Neural cell (in vitro differentiated cells): ENCODE results near the gene CLSTN2. TPM values are rescaled to one million over a fixed set of nuclear protein-coding genes. Genes with fewer than 3 reads are reported as not detected.

Experiments
- H2AFZ ChIP-seq: fragments of 200-600, 300-800 bp; sonication (generic), shearing (Covaris generic); 2 replicates; pipeline ENCODE4 v1.6.0; 2014; ENCODE audit warnings: low read depth, mild to moderate bottlenecking, antibody characterized with exemption, low read length, moderate library complexity
- H3F3A ChIP-seq: fragments of 200-600 bp; shearing (Covaris generic); 2 replicates; pipeline ENCODE4 v1.6.1; 2016; ENCODE audit warnings: mild to moderate bottlenecking, moderate library complexity, mixed read lengths, antibody characterized with exemption, low read length; ENCODE audit not compliant: insufficient read depth, poor library complexity, severe bottlenecking
- H3K27ac ChIP-seq: fragments of 200-600, 300-800 bp; sonication (generic), shearing (Covaris generic); 2 replicates; pipeline ENCODE4 v1.5.1; 2014; ENCODE audit warnings: mild to moderate bottlenecking, low read length, moderate library complexity
- H3K27me3 ChIP-seq: fragments of 300-800, 200-600 bp; sonication (generic), shearing (Covaris generic); 2 replicates; pipeline ENCODE4 v1.6.0; 2014; ENCODE audit warnings: mild to moderate bottlenecking, low read depth, low read length, moderate library complexity; ENCODE audit not compliant: insufficient read depth
- H3K36me3 ChIP-seq: fragments of 300-800, 200-600 bp; sonication (generic), shearing (Covaris generic); 2 replicates; pipeline ENCODE4 v1.5.1; 2014; ENCODE audit warnings: mild to moderate bottlenecking, antibody characterized with exemption, low read length, moderate library complexity; ENCODE audit not compliant: insufficient read depth
- H3K4me2 ChIP-seq: fragments of 300-800, 200-600 bp; sonication (generic), shearing (Covaris generic); 2 replicates; pipeline ENCODE4 v1.6.0; 2014; ENCODE audit warnings: mild to moderate bottlenecking, low read length
- H3K4me3 ChIP-seq: fragments of 300-800, 200-600 bp; sonication (generic), shearing (Covaris generic); 2 replicates; pipeline ENCODE4 v1.5.1; 2014; ENCODE audit warnings: mild to moderate bottlenecking, low read length, moderate library complexity
- H3K79me2 ChIP-seq: fragments of 200-600 bp; shearing (Covaris generic); replicated peaks from 2 replicates; pipeline ENCODE4 v1.6.0; 2014; ENCODE audit warnings: mild to moderate bottlenecking, low read length, moderate library complexity; ENCODE audit not compliant: insufficient read depth
- H3K9ac ChIP-seq: fragments of 300-800, 200-600 bp; sonication (generic), shearing (Covaris generic); 2 replicates; pipeline ENCODE4 v1.6.1; 2016; ENCODE audit warnings: mild to moderate bottlenecking, low read length, mixed read lengths
- H3K9me2 ChIP-seq: fragments of 200-600 bp; shearing (Covaris generic); 2 replicates; pipeline ENCODE4 v1.6.1; 2016; ENCODE audit warnings: mild to moderate bottlenecking, low read length, mixed read lengths; ENCODE audit not compliant: insufficient read depth
- H3K9me3 ChIP-seq: fragments of 200-600, 300-800 bp; sonication (generic), shearing (Covaris generic); 2 replicates; pipeline ENCODE4 v1.6.1; 2016; ENCODE audit warnings: mild to moderate bottlenecking, mixed run types, low read length, moderate library complexity, mixed read lengths
- H4K20me1 ChIP-seq: fragments of 200-600 bp; shearing (Covaris generic); 2 replicates; pipeline ENCODE4 v1.6.1; 2016; ENCODE audit warnings: mild to moderate bottlenecking, mixed run types; ENCODE audit not compliant: insufficient read depth
- EP300 ChIP-seq: fragments of 450-650 bp; conservative IDR thresholded peaks from 2 replicates; pipeline ENCODE4 v1.6.1; 2014; ENCODE audit warnings: antibody characterized with exemption, mild to moderate bottlenecking, moderate library complexity; ENCODE audit not compliant: poor library complexity, severe bottlenecking
- EZH2 ChIP-seq: fragments of 200-600, 300-800 bp; shearing (Covaris generic), sonication (generic); IDR thresholded peaks from 2 replicates; pipeline ENCODE4 v1.6.1; 2014; ENCODE audit warnings: antibody characterized with exemption, low read length, borderline replicate concordance, mild to moderate bottlenecking; ENCODE audit not compliant: insufficient read depth, poor library complexity, severe bottlenecking
- MXI1 ChIP-seq: fragments of 450-650 bp; conservative IDR thresholded peaks from 2 replicates; pipeline ENCODE4 v1.6.1; 2014; ENCODE audit warnings: antibody characterized with exemption, mild to moderate bottlenecking; ENCODE audit not compliant: poor library complexity, severe bottlenecking
- POLR2AphosphoS5 ChIP-seq: IDR thresholded peaks from 2 replicates; pipeline ENCODE4 v1.6.1; 2012
- RAD21 ChIP-seq: fragments of 450-650 bp; conservative IDR thresholded peaks from 2 replicates; pipeline ENCODE4 v1.6.1; 2014; ENCODE audit warnings: antibody characterized with exemption, mild to moderate bottlenecking, moderate library complexity
- SMC3 ChIP-seq: fragments of 450-650 bp; conservative IDR thresholded peaks from 2 replicates; pipeline ENCODE4 v1.6.1; 2014; ENCODE audit warnings: antibody characterized with exemption, mild to moderate bottlenecking, moderate library complexity; ENCODE audit not compliant: poor library complexity
- TAF1 ChIP-seq: IDR thresholded peaks from 2 replicates; pipeline ENCODE4 v1.6.1; 2012; ENCODE audit warnings: low read depth
- polyA plus RNA-seq: library from polyadenylated mRNA; depleted of rRNA; stranded (reverse); fragments of >200 nt; gene quantifications from 2 replicates; pipeline ENCODE4 v1.2.3, GENCODE V29; 2014
- TF ChIP-seq, protein P1 (sequence below): fragments of 450-650 bp; IDR thresholded peaks from 2 replicates; pipeline ENCODE4 v1.5.1; 2014; ENCODE audit warnings: antibody characterized with exemption, mild to moderate bottlenecking, moderate library complexity; ENCODE audit not compliant: poor library complexity, severe bottlenecking
- TF ChIP-seq, protein P2 (sequence below): IDR thresholded peaks from 2 replicates; pipeline ENCODE4 v1.6.1; 2012; ENCODE audit warnings: borderline replicate concordance

CLSTN2 gene
- polyA plus RNA-seq, 1 donor from 2014 or later: 10.7 TPM

DNA sequence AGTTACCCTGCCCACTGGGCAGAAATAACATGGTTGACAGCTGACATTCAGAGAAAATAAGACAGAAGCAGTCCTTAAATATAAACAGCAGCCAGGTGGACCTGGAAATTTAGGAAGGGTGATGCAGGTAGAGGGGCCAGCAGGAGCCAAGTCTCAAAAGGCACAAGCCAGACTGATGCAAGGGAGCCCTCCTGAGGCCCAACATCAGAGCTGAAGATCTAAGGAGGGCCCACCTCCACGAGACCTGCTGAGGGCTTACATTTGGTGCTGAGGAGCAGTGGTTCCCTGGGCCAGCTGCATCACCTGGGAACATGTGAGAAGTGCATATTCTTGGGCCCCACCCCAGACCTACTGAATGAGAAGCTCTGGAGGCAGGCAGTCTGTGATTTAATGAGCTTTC, 637.3 kb downstream of the CLSTN2 start:
- TF ChIP-seq RAD21 (no peak), SMC3 (no peak), TAF1 (no peak), MXI1 (no peak), EP300 (no peak), POLR2AphosphoS5 (no peak), EZH2 (no peak)
- TF ChIP-seq, protein P1, sequence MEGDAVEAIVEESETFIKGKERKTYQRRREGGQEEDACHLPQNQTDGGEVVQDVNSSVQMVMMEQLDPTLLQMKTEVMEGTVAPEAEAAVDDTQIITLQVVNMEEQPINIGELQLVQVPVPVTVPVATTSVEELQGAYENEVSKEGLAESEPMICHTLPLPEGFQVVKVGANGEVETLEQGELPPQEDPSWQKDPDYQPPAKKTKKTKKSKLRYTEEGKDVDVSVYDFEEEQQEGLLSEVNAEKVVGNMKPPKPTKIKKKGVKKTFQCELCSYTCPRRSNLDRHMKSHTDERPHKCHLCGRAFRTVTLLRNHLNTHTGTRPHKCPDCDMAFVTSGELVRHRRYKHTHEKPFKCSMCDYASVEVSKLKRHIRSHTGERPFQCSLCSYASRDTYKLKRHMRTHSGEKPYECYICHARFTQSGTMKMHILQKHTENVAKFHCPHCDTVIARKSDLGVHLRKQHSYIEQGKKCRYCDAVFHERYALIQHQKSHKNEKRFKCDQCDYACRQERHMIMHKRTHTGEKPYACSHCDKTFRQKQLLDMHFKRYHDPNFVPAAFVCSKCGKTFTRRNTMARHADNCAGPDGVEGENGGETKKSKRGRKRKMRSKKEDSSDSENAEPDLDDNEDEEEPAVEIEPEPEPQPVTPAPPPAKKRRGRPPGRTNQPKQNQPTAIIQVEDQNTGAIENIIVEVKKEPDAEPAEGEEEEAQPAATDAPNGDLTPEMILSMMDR: no peak
- TF ChIP-seq, protein P2, sequence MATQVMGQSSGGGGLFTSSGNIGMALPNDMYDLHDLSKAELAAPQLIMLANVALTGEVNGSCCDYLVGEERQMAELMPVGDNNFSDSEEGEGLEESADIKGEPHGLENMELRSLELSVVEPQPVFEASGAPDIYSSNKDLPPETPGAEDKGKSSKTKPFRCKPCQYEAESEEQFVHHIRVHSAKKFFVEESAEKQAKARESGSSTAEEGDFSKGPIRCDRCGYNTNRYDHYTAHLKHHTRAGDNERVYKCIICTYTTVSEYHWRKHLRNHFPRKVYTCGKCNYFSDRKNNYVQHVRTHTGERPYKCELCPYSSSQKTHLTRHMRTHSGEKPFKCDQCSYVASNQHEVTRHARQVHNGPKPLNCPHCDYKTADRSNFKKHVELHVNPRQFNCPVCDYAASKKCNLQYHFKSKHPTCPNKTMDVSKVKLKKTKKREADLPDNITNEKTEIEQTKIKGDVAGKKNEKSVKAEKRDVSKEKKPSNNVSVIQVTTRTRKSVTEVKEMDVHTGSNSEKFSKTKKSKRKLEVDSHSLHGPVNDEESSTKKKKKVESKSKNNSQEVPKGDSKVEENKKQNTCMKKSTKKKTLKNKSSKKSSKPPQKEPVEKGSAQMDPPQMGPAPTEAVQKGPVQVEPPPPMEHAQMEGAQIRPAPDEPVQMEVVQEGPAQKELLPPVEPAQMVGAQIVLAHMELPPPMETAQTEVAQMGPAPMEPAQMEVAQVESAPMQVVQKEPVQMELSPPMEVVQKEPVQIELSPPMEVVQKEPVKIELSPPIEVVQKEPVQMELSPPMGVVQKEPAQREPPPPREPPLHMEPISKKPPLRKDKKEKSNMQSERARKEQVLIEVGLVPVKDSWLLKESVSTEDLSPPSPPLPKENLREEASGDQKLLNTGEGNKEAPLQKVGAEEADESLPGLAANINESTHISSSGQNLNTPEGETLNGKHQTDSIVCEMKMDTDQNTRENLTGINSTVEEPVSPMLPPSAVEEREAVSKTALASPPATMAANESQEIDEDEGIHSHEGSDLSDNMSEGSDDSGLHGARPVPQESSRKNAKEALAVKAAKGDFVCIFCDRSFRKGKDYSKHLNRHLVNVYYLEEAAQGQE: no peak
- Histone ChIP-seq H2AFZ (no peak overlapping the region), H3K27me3 (no peaks in the 10 kb centered on the region), H3K79me2 (no peaks in the 10 kb centered on the region), H3K9ac (no peak overlapping the region), H4K20me1 (no peaks in the 10 kb centered on the region), H3F3A (no peaks in the 10 kb centered on the region), H3K27ac (no peak overlapping the region), H3K36me3 (no peaks in the 10 kb centered on the region), H3K4me3 (no peak overlapping the region), H3K9me2 (no peaks in the 10 kb centered on the region), H3K9me3 (no peaks in the 10 kb centered on the region), H3K4me2 (no peak overlapping the region)

DNA sequence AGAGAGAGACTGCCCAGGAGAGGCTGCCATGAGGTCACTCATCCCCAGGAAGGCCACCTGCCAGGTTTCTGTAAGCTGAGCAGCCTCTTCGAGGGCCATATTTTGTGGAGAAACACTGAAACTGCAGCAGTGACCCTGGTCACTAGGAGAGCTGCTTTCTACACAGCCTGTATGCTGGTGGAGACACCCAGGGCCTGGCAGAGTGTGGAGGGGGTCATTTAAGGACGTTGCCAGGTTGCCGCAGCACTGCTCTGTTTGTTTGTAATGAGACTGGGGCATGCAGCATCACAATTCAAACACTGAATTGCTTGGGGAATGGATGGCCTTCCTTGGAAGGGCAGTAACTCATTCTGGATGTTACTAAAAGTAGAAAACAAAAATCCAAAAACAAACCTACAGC, 638.0 kb downstream of the CLSTN2 start:
- no peak overlapping the region for H3K4me2 ChIP-seq
- H3K9me2 ChIP-seq: no peaks in the 10 kb centered on the region
- no peaks in the 10 kb centered on the region for H3K79me2 ChIP-seq
- H3K9me3 ChIP-seq: no peaks in the 10 kb centered on the region
- H3K4me3 ChIP-seq: no peak overlapping the region
- TF ChIP-seq, protein P2: no peak
- TF ChIP-seq MXI1: no peak
- no peak for TF ChIP-seq EP300
- no peak for TF ChIP-seq EZH2
- TF ChIP-seq RAD21: no peak
- TF ChIP-seq, protein P1: no peak
- no peak for TF ChIP-seq TAF1
- TF ChIP-seq POLR2AphosphoS5: no peak
- no peak for TF ChIP-seq SMC3
- no peaks in the 10 kb centered on the region for H3K27me3 ChIP-seq
- no peaks in the 10 kb centered on the region for H3F3A ChIP-seq
- H4K20me1 ChIP-seq: no peaks in the 10 kb centered on the region
- H3K36me3 ChIP-seq: no peaks in the 10 kb centered on the region
- no peak overlapping the region for H3K9ac ChIP-seq
- no peak overlapping the region for H3K27ac ChIP-seq
- H2AFZ ChIP-seq: no peak overlapping the region
